Right atrium auricular region (tissue), 2 donors: ENCODE data around the gene ZNF692. TPM values are rescaled to one million over a fixed set of nuclear protein-coding genes. Genes with fewer than 3 reads are reported as not detected.
A peak's percentile ranks its signal among the peaks of the same experiment; 100 is the strongest.

Source experiments
- DNase-seq: peaks from one replicate; pipeline ENCODE4 v3.0.0-alpha.2; 2019; ENCODE audit warnings: low spot score
- H3K27ac ChIP-seq, 2 donors: fragments of 200-600 bp; sonication (generic); 1 replicate in 1 of 2; 2 replicates in 1 of 2; pipeline ENCODE4 v1.5.1; 2016 to 2019
- H3K27me3 ChIP-seq, 2 donors: fragments of 200-600 bp; sonication (generic); one replicate each; pipeline versions ENCODE4 v1.5.1 to v1.6.0; 2017 to 2019
- H3K36me3 ChIP-seq: fragments of 200-600 bp; sonication (generic); one replicate; pipeline ENCODE4 v1.5.1; 2016
- H3K4me1 ChIP-seq, 2 donors: fragments of 200-600 bp; sonication (generic); one replicate each; pipeline versions ENCODE4 v1.5.1 to v1.6.0; 2017 to 2019
- H3K4me3 ChIP-seq, 2 donors: fragments of 200-600 bp; sonication (generic); 1 replicate in 1 of 2; 2 replicates in 1 of 2; pipeline ENCODE4 v1.5.1; 2017 to 2019; ENCODE audit warnings: mild to moderate bottlenecking in 1 of 2, moderate library complexity in 1 of 2
- H3K9me3 ChIP-seq, 2 donors: fragments of 200-600 bp; sonication (generic); one replicate each; pipeline ENCODE4 v1.5.1; 2019
- CTCF ChIP-seq, 2 donors: fragments of 200-600 bp; sonication (generic); IDR thresholded peaks; one replicate each; pipeline ENCODE4 v1.5.1; 2019; ENCODE audit warnings: antibody characterized with exemption in 2 of 2
- total RNA-seq, 2 donors: library from RNA; depleted of rRNA; stranded (reverse); fragments of >200 nt; gene quantifications; one replicate each; pipeline ENCODE4 v1.1.0, GENCODE V29; 2016

Gene ZNF692
- total RNA-seq, 2 donors from 2014 or later = 9.7 to 11.8 TPM

GRCh38 chr1:248871837-248872401, 13.0 kb upstream of the ZNF692 start:
- peak overlapping the region; percentile 98 for H3K27ac ChIP-seq
- H3K4me3 ChIP-seq = no peak overlapping the region
- H3K36me3 ChIP-seq = no peaks in the 10 kb centered on the region
- H3K9me3 ChIP-seq = no peaks in the 10 kb centered on the region
- TF ChIP-seq CTCF (IDR thresholded peaks at IDR 0.05) = no peak
- peaks cover 0 to 8% of the 10 kb centered on the region in 2 donors for H3K4me1 ChIP-seq
- DNase-seq = no peak
- no peaks in the 10 kb centered on the region for H3K27me3 ChIP-seq

GRCh38 chr1:248862998-248863881, 4.4 kb upstream of the ZNF692 start:
- H3K27ac ChIP-seq = peak overlapping the region; percentile 64 to 76
- no peaks in the 10 kb centered on the region for H3K27me3 ChIP-seq
- peak overlapping the region; percentile 50 to 65 for H3K4me3 ChIP-seq
- H3K9me3 ChIP-seq = no peaks in the 10 kb centered on the region
- peaks cover 0 to 26% of the 10 kb centered on the region in 2 donors for H3K4me1 ChIP-seq
- H3K36me3 ChIP-seq = no peaks in the 10 kb centered on the region
- TF ChIP-seq CTCF (IDR thresholded peaks at IDR 0.05) = peak in 1 of 2 donors; percentile 17
- DNase-seq = peak; percentile 91

GRCh38 chr1:248862695-248862997, 3.8 kb upstream of the ZNF692 start:
- H3K27me3 ChIP-seq = no peaks in the 10 kb centered on the region
- no peak for DNase-seq

GRCh38 chr1:248861616-248862015, 2.7 kb upstream of the ZNF692 start:
- Histone ChIP-seq H3K4me1 (peaks cover 0 to 37% of the 10 kb centered on the region in 2 donors), H3K4me3 (no peak overlapping the region), H3K27ac (no peak overlapping the region), H3K27me3 (no peaks in the 10 kb centered on the region), H3K36me3 (no peaks in the 10 kb centered on the region), H3K9me3 (no peaks in the 10 kb centered on the region)
- TF ChIP-seq CTCF (IDR thresholded peaks at IDR 0.05) = no peak
- DNase-seq = no peak

More at GRCh38 chr1:248862695-248862997, 3.8 kb upstream of the ZNF692 start:
- H3K36me3 ChIP-seq = no peaks in the 10 kb centered on the region
- no peak for TF ChIP-seq CTCF (IDR thresholded peaks at IDR 0.05)
- H3K27ac ChIP-seq = peak overlapping the region; percentile 64 to 76
- no peaks in the 10 kb centered on the region for H3K9me3 ChIP-seq
- H3K4me3 ChIP-seq = peak overlapping the region; percentile 50 to 65
- peaks cover 0 to 32% of the 10 kb centered on the region in 2 donors for H3K4me1 ChIP-seq

GRCh38 chr1:248860007-248860406, 1.1 kb upstream of the ZNF692 start:
- no peak for TF ChIP-seq CTCF (IDR thresholded peaks at IDR 0.05)
- Histone ChIP-seq H3K4me1 (peaks cover 0 to 37% of the 10 kb centered on the region in 2 donors), H3K36me3 (no peaks in the 10 kb centered on the region), H3K27ac (peak overlapping the region in 1 of 2 donors; percentile 86), H3K4me3 (no peak overlapping the region), H3K9me3 (no peaks in the 10 kb centered on the region), H3K27me3 (no peaks in the 10 kb centered on the region)
- no peak for DNase-seq
